ENCODE data around the gene COPZ2. TPM values are rescaled to one million over a fixed set of nuclear protein-coding genes. Genes with fewer than 3 reads are reported as not detected.

Gene COPZ2
- polyA plus RNA-seq, 1 of the 3 experiments (the other 2 are of a cell fraction) = 36.9 TPM

DNA sequence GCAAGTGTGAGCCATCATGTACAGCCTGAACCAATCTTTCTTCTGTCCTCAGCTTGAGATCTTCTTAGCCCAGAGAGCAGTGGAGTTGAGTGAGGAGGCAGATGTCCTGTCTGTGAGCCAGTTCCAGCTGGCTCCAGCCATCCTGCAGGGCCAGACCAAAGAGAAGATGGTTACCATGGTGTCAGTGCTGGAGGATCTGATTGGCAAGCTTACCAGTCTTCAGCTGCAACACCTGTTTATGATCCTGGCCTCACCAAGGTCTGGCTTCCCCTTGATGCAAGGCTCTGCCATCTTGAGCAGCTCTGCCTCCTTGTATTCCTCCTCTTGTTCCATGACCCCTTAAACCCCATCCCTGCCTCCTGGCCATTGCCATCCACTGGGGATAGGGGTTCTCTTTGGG lies 57.1 kb downstream of the COPZ2 start:
- ChIA-PET CTCF (interaction anchor here (1.4 to 41.8 kb wide), 5 partner anchors 9 to 45 kb away, joined by 4 to 1752 read pairs (median 86); partner anchors contain the start of gene CDK5RAP3), POLR2A (interaction anchor here (0.9 to 7.4 kb wide), 6 partner anchors 10 to 68 kb away, joined by 4 to 189 read pairs (median 16); partner anchors contain the start of genes CDK5RAP3 and NFE2L1)
- TF ChIP-seq ELF1 (IDR thresholded peaks at IDR 0.05) (no peak), FOXM1 (IDR thresholded peaks at IDR 0.05; ENCODE audit: low read depth) (no peak), RCOR1 (IDR thresholded peaks at IDR 0.05; ENCODE audit: low read length) (0 out of 2 replicates have a peak, but pooled peaks have one; percentile 30), EZH2phosphoT487 (IDR thresholded peaks at IDR 0.05; ENCODE audit: borderline replicate concordance, low read depth) (no peak), GABPA (IDR thresholded peaks at IDR 0.05; ENCODE audit: low read depth) (no peak), CHD2 (IDR thresholded peaks at IDR 0.05; ENCODE audit: low read length, partially characterized antibody) (peak; percentile 31), GATA2 (CRISPR knock-in tag; IDR thresholded peaks at IDR 0.05) (0 out of 2 replicates have a peak, but pooled peaks have one; percentile 35), FOXJ3 (CRISPR knock-in tag; IDR thresholded peaks at IDR 0.05) (no peak), NRF1 (IDR thresholded peaks at IDR 0.05; ENCODE audit: low read depth, low read length) (no peak), SMC3 (IDR thresholded peaks at IDR 0.05; ENCODE audit: low read depth, low read length) (peak; percentile 7; the same call in 1 of the 2 replicates), TEAD4 (IDR thresholded peaks at IDR 0.05; ENCODE audit: borderline replicate concordance, insufficient read depth) (no peak), FOSL2 (IDR thresholded peaks at IDR 0.05; ENCODE audit: borderline replicate concordance, low read depth) (no peak), EP300 (IDR thresholded peaks at IDR 0.05; ENCODE audit: borderline replicate concordance in 1 of 2, low read depth in 1 of 2, low read length in 1 of 2) (peak in 1 of 2 experiments; percentile 25; a peak in 1 of 4 replicates)
- TF ChIP-seq, protein P1, sequence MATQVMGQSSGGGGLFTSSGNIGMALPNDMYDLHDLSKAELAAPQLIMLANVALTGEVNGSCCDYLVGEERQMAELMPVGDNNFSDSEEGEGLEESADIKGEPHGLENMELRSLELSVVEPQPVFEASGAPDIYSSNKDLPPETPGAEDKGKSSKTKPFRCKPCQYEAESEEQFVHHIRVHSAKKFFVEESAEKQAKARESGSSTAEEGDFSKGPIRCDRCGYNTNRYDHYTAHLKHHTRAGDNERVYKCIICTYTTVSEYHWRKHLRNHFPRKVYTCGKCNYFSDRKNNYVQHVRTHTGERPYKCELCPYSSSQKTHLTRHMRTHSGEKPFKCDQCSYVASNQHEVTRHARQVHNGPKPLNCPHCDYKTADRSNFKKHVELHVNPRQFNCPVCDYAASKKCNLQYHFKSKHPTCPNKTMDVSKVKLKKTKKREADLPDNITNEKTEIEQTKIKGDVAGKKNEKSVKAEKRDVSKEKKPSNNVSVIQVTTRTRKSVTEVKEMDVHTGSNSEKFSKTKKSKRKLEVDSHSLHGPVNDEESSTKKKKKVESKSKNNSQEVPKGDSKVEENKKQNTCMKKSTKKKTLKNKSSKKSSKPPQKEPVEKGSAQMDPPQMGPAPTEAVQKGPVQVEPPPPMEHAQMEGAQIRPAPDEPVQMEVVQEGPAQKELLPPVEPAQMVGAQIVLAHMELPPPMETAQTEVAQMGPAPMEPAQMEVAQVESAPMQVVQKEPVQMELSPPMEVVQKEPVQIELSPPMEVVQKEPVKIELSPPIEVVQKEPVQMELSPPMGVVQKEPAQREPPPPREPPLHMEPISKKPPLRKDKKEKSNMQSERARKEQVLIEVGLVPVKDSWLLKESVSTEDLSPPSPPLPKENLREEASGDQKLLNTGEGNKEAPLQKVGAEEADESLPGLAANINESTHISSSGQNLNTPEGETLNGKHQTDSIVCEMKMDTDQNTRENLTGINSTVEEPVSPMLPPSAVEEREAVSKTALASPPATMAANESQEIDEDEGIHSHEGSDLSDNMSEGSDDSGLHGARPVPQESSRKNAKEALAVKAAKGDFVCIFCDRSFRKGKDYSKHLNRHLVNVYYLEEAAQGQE (IDR thresholded peaks at IDR 0.05; ENCODE audit: low read depth, low read length) = no peak
- TF ChIP-seq, protein P2, sequence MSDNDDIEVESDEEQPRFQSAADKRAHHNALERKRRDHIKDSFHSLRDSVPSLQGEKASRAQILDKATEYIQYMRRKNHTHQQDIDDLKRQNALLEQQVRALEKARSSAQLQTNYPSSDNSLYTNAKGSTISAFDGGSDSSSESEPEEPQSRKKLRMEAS (IDR thresholded peaks at IDR 0.05; ENCODE audit: low read depth) = no peak

More for the DNA sequence above, 57.1 kb downstream of the COPZ2 start:
- Histone ChIP-seq H3K4me1 (ENCODE audit: control insufficient read depth in 1 of 2, insufficient read depth in 2 of 2, low read depth in 1 of 2, low read length in 1 of 2) (peaks cover 0 to 57% of the 10 kb centered on the region in 2 experiments; a peak in 2 of 4 replicates), H3K27ac (ENCODE audit: low read depth in 2 of 2, low read length in 1 of 2) (peak overlapping the region in 1 of 2 experiments; percentile 98; a peak in 2 of 4 replicates), H3K4me3 (ENCODE audit: low read depth in 2 of 2, low read length in 1 of 2) (no peak overlapping the region), H2AFZ (ENCODE audit: low read depth) (no peak overlapping the region), H3K4me2 (no peak overlapping the region), H4K20me1 (ENCODE audit: insufficient read depth) (no peaks in the 10 kb centered on the region), H3K27me3 (ENCODE audit: insufficient read depth) (no peaks in the 10 kb centered on the region), H3K9me3 (no peaks in the 10 kb centered on the region), H3K9ac (no peak overlapping the region), H3K79me2 (ENCODE audit: insufficient read depth) (no peaks in the 10 kb centered on the region), H3K9me2 (no peaks in the 10 kb centered on the region), H3F3A (replicated peaks; ENCODE audit: insufficient read depth) (no peaks in the 10 kb centered on the region), H3K36me3 (replicated peaks in 1 of 2; ENCODE audit: control insufficient read depth in 1 of 2, insufficient read depth in 2 of 2, low read length in 1 of 2) (peaks cover 48 to 69% of the 10 kb centered on the region in 2 experiments)
- no peak for DNase-seq

All from SK-N-SH (cell line).